ENCODE data around the gene FBF1.

DNA sequence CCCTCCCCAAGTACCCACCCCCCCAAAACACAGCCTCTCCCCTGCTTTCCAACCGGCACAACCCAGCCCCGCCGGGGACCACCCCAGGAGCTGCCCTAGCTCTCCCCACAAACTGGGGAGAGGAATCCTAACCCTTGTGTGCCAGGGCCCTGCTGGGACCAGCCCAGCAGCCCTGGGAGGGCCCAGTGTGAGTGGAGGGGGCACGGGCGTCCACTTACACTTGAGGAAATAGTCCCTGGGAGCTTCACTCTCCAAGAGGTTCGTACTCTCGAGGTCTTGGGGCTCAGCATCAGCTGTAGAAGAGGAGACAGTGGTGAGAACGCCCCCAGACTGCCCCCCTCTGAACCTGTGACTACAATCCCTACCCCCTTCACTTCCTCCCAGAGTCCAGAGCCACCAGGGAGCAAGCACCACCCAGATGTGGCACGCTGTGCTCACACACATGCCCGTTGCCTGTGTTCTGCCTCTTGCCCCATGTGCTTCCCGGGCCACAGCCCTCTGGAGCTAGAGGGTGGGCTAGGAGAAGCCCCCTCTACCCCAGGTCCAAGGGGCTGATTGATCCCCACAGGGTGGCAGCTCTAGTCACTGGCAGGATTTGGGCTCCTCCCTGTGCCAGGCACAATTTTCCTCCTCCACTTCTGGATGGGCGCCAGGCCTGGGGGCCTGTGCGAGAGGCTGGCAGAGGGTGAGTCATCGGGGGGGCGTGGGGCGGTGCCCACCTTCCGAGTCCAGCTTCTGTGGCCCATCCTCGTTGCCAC lies 65.5 kb downstream of the FBF1 start:
- no peak for TF ChIP-seq POLR2A (IDR thresholded peaks at IDR 0.05; ENCODE audit: low read depth)
- TF ChIP-seq EP300 (IDR thresholded peaks at IDR 0.05) = no peak

Data from esophagus muscularis mucosa (tissue), 2 donors.